T1000 (cell line): Measurements from ENCODE around the gene PTPRN2.

Source experiments
- DNase-seq: peaks from one replicate; lab custom pipeline; 2025; ENCODE audit warnings: mixed read lengths; lab: John Stamatoyannopoulos, UW

PTPRN2 gene

GRCh38 chr7:158113321-158114025 is 474.1 kb downstream of the PTPRN2 start:
- DNase-seq: no peak

- DNase-seq: no peak
Observed at GRCh38 chr7:158112571-158113320, 474.9 kb downstream of the PTPRN2 start.

- DNase-seq: no peak
Observed at GRCh38 chr7:158111906-158112570, 475.6 kb downstream of the PTPRN2 start.

GRCh38 chr7:158111049-158111751 is 476.4 kb downstream of the PTPRN2 start:
- DNase-seq: no peak

- no peak for DNase-seq
Observed at GRCh38 chr7:158110661-158111048, 477.0 kb downstream of the PTPRN2 start.

- DNase-seq: no peak
Observed at GRCh38 chr7:158110034-158110590, 477.5 kb downstream of the PTPRN2 start.

- no peak for DNase-seq
Observed at GRCh38 chr7:158109364-158110033, 478.1 kb downstream of the PTPRN2 start.

- no peak for DNase-seq
Observed at GRCh38 chr7:158108646-158109293, 478.9 kb downstream of the PTPRN2 start.

GRCh38 chr7:158107806-158108205 is 479.8 kb downstream of the PTPRN2 start:
- DNase-seq: no peak

GRCh38 chr7:158106272-158106671 is 481.4 kb downstream of the PTPRN2 start:
- DNase-seq: no peak

GRCh38 chr7:158103378-158103777 is 484.2 kb downstream of the PTPRN2 start:
- no peak for DNase-seq

GRCh38 chr7:158102897-158103296 is 484.7 kb downstream of the PTPRN2 start:
- DNase-seq: no peak

GRCh38 chr7:158101821-158102450 is 485.7 kb downstream of the PTPRN2 start:
- no peak for DNase-seq

- DNase-seq: no peak
Observed at GRCh38 chr7:158098125-158099030, 489.2 kb downstream of the PTPRN2 start.

GRCh38 chr7:158097453-158098124 is 490.0 kb downstream of the PTPRN2 start:
- DNase-seq: no peak

- no peak for DNase-seq
Observed at GRCh38 chr7:158097106-158097452, 490.5 kb downstream of the PTPRN2 start.

GRCh38 chr7:158096582-158096981 is 491.0 kb downstream of the PTPRN2 start:
- DNase-seq: no peak

- DNase-seq: no peak
Observed at GRCh38 chr7:158094671-158095226, 492.9 kb downstream of the PTPRN2 start.

GRCh38 chr7:158094046-158094445 is 493.6 kb downstream of the PTPRN2 start:
- DNase-seq: no peak
